ENCODE data around the gene RBMS3.
"Not testable (repeated sequence)": the region's sequence is repeated elsewhere in the genome, so short reads cannot be mapped to it uniquely, and the experiment has no call there.

RBMS3 gene

DNA sequence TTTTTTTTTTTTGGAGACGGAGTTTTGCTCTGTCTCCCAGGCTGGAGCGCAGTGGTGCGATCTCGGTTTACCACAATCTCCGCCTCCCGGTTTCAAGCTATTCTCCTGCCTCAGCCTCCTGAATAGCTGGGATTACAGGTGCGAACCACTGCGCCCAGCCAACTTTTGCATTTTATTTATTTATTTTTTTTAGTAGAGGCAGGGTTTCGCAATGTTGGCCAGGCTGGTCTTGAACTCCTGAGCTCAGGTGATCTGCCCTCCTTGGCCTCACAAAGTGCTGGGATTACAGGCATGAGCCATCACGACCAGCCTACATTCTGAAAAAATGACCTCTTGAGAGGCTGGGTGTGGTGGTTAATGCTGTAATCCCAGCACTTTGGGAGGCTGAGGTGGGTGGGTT lies 243.6 kb downstream of the RBMS3 start:
- DNase-seq (ENCODE audit: low read depth in 3 of 3): not testable (repeated sequence)

DNA sequence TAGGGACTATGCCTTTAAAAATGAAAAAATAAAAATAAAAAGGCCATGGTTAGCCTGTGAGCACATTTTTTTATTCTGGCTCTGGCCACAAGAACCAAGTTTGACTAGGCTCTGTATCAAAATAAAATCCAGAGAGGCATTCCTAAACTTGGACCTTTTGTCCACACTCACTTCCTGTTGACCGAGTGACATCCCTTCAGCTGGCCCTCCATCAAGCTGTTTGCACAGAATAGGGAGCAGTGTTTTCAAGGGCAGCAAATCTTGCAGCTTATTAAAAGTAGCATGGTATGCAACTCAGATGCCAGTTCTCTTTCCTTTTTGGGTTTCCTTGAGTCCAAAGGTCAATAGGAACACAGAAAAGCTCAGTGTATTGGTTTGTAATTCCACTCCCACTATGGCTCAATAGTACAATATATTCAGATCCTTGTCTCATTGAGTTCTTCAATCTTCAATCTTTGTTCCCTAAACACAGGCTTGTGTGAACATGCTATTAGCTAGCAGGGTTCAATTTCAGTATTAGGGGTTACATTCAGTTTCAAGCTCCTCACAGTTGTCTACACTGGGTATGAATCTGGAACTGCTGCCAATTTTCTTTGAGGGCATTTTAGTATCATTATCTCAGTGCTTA lies 244.5 kb downstream of the RBMS3 start:
- no peak for DNase-seq (ENCODE audit: low read depth in 3 of 3)

DNA sequence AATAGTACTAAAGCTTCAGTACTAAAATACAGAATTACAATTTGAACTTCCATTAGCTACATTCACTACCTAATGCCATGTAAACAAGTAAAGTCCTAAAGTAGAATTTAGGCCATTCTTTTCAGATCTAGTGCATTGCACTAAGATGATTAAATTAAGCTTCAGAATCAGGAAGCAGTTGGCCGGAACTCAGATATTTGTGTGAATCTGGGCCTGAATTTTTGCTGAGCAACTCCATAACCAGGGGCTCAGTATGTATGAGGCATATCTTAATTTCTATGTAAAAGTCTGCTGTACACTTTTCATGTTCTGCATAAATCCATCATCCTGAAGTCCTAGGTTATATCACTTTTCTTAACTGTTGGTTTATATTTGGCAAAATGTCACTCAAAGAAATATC lies 246.4 kb downstream of the RBMS3 start:
- no peak for DNase-seq (ENCODE audit: low read depth in 3 of 3)

DNA sequence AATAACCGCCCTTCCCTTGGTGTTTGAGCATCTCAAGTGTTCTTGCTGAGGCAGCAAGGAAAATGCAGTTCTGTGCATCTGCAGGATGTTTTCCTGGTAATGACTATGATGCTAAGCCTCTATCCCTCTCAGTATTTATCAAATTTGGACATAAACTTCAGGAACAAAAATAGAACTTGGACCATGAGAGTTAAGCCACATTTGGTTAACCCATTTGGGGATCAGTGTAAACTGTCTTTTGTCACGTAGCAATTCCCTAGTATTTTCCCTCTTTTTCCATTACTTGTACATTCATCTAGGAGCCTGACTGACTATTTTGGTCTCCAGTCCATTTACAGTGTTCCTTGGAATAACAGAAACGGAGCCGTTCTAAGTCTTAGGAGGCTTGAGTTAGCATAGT lies 250.8 kb downstream of the RBMS3 start:
- DNase-seq (ENCODE audit: low read depth in 3 of 3): no peak

DNA sequence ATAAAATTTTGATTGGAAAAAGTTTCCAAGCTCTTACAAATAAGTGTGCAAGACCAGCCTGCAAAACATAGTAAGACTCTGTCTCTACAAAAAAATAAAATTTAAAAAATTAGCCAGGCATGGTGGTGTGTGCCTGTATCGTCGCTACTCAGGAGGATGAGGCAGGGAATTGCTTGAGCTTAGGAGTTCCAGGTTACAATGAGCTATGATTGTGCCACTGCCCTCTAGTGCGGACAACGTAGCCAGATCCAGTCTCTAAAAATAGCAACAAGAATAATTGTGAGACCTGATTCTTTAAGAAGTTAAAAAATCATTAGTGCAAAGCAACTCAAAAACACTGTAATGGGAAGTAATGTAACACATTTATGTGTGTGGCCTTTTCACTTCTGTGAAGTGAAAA lies 251.6 kb downstream of the RBMS3 start:
- no peak for DNase-seq (ENCODE audit: low read depth in 3 of 3)

DNA sequence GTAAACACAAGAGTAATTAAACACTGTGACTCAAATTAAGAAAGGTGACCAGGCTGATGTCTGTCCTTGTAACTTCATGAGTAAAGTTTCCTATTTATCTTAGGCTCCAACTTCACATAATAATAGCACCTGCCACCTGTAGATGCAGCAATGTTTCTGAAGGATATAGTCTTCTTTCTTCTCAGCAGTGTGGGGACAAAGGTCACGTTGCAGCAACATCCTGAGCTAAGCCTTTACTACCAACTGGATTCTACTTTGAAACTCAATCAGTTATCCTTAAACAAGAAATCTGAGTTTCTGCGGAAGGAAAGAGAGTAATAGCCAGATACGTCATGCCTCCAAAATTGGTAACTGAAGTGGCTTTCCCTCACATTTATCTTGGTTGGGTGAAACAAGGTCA lies 253.1 kb downstream of the RBMS3 start:
- no peak for DNase-seq (ENCODE audit: low read depth in 3 of 3)

DNA sequence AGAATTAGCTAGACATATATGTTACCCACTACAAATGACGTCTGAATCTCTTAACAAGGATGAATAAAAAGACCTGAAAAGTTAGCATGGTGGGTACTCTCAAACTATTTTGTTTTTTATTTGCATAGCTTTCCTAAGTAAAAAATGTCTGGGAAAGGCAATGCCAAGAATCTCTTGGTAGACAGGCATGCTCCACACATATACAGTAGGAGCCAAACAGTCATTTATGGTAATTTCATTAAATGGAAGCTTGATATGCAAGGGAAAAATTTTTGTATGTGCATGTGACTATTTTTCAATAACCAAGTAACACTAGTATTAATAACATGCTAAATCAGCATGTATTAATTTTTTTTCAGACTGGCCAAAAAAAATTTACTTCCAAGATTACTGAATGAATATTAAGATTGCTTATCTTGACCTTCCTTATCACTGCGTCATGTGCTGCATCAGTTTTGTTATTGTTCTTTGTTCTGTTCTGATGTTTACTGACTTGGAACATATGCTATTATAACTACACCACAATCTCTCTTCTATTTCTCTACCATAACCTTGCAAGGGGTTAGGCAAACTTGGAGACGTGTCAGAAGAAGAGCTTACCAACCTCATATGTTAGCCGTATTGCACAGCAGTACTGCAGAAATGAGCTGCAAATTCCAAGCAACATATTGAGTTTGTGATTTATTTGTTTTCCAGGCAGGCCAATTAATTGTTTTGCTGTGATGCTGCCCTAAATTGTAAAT lies 255.3 kb downstream of the RBMS3 start:
- no peak for DNase-seq (ENCODE audit: low read depth in 3 of 3)

DNA sequence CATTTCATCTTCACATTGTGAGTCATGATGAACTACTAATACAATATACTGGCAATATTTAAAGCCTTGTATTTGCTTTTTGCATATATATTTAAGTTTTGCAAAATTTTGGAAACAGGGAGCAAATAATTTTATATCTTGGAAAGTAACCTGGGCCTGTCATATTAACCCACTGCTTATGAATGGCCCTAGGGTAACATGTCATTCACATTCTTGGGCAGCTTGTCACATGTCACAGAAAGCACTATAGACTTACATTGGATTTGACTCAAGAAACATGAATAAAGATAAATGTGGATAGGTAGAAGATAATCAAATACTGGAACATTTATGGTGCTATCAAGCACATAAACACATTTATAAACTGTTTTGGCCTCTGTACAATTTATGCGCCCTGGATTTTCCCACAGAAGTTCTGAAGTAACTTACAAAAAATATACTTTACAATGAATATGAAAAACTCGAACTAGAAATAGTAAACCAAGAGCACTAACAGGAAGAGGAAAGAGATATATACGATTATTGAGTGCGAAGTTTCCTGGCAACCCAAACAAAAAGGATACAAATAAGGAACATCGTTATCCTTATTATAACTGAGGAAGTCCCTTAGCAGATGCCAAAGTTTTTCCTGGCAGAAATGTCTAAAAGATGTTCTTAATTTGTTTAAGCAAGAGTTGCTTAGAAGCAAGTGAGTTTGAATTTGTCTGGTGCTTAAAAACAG lies 257.2 kb downstream of the RBMS3 start:
- DNase-seq (ENCODE audit: low read depth in 3 of 3): no peak

DNA sequence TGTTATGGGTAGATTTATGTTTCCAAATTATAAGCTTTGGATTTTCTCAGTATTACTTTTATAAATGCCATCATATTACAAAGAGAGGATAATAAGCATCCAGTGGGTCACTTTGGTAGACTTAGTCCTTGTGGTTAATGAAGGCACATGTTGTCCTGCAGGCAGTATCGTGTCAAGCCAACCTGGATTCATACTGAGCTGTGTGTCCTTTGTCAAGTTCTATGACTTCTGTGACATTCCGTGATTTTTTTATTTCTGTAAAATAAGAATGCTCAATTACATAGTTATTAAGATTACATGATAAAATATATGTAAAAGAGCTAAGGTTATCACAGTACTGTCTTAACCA lies 257.7 kb downstream of the RBMS3 start:
- no peak for DNase-seq (ENCODE audit: low read depth in 3 of 3)

DNA sequence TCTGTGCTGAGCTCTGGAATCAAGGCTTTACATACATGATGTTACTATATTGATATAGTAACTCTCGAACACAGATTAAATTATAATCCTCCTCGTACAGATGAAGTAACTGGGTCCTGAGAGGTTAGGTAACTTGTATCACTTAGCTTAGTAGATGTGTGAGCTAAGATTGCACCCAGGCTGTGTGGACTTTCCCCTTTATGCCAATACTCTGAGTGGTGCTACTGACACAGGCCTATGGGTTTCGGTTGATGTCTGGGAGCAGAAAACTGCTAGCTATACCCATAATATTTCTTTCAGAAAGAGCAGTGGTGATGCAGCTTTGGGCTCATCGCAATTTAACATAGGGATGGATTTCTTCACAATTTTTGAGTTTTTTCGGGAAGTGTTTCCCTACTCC lies 259.7 kb downstream of the RBMS3 start:
- no peak for DNase-seq (ENCODE audit: low read depth in 3 of 3)

DNA sequence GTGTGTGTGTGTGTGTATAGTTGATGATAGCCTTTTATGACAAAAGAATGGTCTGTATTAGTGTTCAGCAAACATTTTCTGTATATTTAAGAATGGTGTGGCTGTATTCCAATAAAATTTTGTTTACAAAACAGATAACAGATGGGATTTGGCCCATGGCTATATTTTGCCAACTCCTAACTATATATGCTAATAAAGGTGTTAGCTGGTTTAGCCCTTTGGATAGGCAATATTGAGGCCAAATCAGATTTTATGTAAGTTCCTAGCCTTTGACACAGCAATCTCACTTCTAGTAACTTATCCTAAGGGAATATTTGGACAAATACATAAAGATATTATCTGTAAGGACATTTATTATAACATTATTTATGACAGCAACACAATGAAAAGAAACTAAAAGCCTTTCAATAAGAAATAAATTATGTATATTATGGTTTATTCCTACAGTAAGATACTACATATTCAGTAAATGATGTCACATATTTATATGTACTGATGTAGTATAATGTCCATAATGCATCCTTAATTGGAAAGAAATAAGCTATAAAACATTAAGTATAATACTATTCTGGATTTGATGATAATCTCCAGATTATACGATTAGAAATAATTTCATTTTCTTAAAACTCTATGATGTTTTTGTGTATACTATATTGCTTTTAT lies 264.0 kb downstream of the RBMS3 start:
- no peak for DNase-seq (ENCODE audit: low read depth in 3 of 3)

DNA sequence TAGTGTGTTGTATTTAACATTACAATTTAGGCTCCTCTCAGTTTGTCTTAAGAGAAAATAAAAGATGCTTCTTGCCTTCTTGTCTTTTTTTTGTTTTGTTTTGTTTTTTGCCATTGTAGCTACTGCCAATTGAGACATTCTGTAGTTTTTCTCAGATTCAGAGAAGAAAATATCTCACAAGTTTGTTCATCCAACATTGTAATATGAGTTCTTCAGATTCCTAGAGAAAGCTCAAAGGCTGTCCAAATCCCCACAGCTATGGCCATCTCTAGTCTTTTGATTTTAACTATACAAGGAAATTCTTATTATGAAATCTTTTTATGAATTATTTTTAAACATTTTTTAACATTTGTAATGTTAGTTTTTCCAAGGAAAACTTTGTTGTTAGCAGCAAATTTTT lies 264.7 kb downstream of the RBMS3 start:
- DNase-seq (ENCODE audit: low read depth in 3 of 3): no peak

DNA sequence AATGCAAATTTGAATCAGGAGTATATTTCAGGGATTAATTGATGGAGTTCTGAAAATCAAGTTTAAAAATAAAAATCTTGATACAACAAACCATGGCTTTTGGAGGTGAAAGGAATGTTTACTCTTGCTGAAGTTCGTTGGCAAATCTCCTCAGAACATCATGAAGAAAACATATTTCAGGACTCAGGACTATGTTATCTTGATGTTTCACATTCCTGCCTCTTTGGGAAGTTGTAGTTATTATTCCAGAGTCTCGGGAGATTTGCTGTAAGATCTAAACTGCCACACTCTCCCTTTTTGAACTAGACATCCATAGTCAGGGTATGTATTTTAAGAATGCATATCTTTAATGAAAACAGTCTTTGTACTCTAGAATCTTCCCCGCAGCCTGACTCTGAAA lies 271.2 kb downstream of the RBMS3 start:
- DNase-seq (ENCODE audit: low read depth in 3 of 3): no peak

DNA sequence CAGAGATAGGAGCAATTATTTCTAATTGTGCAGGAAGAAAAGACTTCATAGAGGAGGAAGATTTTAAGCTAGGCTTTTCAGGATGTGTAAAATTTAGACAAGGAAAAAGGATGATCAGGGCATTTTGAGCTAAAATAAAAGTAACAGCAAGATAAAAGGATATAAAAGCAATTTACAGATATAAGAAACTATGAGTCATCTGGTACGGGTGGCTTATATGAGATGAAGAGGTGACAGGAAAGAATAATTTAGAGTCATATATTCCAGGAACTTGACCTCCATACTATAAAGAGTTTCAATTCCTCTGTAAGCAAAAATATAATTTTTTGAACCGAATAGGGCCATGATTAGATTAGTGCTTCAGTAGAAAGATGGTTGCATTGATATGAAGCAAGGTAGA lies 273.7 kb downstream of the RBMS3 start:
- no peak for DNase-seq (ENCODE audit: low read depth in 3 of 3)

DNA sequence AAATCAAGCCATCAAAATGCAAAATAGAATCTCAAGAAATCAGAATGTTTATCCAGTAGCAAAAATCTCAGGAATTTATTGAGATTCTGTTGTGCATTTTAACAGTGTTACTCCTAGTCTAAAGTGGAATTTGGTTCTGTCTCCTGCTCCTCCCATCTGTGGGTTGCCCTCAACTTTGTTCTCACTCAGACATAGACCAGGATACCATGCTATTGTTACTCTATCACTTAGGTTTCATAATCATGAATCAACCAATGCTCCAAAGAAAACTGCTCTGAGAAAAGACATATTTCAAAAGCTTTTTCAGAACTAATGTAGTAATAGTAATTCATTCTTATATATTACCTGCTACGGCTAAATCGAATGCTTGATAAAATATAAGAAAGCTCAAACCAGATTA lies 274.7 kb downstream of the RBMS3 start:
- no peak for DNase-seq (ENCODE audit: low read depth in 3 of 3)

DNA sequence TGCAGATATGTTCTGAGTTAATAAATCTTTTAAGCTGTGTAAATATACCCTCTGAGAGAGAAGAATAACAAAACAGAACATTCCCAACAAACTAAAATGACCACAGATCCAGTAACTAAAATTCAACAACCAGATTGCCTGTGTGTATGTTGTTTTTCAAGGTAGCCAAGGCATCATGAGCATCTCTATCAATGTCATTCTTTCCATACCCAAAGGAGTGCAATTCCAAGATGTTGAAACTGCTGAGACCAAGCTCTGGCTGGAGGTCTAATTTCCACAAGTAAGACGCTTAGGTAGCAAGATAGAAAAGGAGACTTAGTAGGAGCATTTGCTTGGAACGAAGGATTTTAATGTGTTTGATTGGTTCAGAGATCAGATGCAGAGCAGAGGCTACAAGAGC lies 276.3 kb downstream of the RBMS3 start:
- no peak for DNase-seq (ENCODE audit: low read depth in 3 of 3)

DNA sequence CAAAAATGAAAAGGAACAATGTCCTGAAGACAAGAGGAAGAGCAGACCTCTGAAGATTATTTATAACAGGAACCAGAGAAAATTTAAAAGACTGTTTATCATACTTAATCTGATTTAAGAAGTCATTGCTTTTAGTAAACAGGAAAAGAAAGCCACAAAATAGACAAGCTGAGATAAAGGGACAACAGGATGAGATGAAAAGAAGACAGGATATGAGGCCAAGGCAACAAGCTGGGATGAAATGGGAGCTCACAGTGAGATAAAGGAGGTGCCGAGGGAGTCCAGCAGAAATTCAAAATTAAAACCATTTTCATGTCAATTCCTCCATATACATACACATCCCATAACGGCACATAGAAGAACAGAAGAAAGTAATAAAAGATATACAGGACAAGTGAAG lies 277.0 kb downstream of the RBMS3 start:
- no peak for DNase-seq (ENCODE audit: low read depth in 3 of 3)

DNA sequence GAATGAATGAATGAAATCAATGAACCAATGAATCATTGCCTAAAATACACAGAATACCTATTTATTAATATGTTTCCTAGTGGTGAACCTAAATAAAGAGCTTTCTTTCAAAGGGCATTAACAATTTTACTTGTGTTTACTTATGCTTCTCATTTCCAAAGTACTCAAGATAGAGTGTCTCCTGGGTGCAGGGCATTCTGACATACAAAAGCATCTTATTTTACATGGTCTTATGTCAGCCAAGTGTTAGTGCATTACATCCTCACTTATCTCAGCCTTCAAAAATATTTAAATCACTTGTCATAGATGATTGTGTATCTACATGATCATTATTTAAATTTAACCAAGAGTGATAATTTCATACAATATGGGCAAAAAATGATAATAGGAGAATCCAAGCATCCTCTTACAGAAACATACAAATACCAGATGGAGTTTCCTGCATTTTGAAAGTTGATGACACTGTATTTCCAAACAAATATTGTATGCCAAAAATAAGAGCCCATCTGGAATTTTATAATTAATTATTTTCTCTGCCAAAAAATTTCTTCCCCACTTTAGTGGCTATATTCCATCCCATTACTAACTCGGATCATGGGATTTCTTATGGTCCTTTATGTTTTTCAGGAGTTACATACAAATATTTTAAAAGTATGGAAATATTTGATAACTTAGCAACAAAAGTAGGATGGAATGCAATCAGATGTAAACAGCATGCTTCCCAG lies 279.0 kb downstream of the RBMS3 start:
- DNase-seq (ENCODE audit: low read depth in 3 of 3): no peak

DNA sequence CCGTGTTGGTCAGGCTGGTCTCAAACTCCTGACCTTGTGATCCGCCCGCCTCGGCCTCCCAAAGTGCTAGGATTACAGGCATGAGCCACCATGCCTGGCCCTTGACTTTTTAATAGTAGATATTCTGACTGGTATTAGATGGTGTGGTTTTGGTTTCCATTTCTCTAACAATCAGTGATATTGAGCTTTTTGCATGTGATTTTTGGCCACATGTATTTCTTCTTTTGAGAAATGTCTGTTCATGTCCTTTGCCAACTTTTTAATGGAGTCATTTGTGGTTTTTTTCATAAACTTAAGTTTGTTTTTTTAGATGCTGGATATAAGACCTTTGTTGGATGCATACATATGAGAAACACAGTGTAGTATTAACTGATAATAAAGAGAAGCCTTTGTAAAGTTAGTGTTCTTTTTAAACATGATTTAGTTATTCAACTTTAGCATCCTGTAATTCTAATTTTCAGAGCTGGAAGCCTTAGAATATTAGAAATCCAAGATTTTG lies 280.8 kb downstream of the RBMS3 start:
- no peak for DNase-seq (ENCODE audit: low read depth in 3 of 3)

DNA sequence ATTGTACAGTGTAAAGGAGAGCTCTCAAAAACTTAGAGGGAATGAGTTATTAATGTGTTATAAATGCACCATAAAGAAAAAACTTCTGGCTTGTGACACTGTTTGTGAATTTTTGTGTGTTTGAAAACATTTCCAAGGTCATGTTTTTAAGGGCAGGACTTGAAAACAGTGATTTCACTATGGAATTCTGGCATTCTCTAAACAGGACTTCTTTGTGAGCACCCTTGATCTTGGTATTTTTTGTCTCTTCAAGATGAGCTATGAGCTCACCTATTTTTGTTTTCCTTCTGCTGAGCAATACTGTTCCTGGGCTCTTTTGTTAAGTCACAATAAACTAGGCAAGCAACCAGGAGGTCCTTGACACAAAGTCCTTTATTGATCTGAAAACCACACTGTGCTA lies 284.4 kb downstream of the RBMS3 start:
- DNase-seq (ENCODE audit: low read depth in 3 of 3): no peak

DNA sequence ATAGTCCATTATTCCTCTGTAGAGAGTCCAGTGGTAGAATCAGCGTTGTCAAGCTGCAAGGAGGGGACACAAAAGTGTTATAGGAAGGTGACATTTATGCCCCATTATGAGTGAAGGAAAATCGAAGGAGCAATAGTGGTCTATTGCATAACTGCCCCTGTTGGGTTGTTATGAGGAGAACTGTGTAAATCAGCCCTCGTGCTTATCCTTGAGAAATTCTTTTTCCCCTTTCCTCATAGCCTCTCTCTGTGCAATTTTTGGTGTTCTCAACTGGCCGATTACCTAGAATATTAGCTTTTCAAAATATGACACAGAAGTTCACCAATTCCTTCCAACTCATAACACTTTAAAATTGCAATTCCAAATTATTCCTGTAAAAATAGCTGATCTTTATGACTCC lies 286.6 kb downstream of the RBMS3 start:
- DNase-seq (ENCODE audit: low read depth in 3 of 3): no peak

DNA sequence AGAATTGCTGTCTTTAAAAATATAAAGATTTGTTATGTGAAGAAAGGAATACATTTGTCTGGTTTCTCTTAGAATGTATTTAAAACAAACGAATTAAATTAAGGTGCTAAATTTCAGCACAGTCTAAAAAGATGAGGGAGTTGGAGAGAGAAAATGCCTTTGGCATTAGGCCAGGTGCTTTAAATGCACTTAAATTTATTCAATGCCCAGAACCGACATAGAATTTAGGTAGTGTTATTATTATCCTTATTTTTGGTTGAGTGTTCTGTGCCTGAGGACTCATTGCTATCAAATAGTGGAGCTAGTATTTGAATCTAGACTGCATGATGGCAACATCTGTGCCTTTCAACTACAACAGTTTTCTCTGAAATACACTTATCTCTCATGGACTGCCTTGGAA lies 287.5 kb downstream of the RBMS3 start:
- DNase-seq (ENCODE audit: low read depth in 3 of 3): no peak
